NB4 (cell line): Measurements from ENCODE around the gene KCMF1.

Experiments used
- CTCF ChIP-seq: IDR thresholded peaks from one replicate; pipeline ENCODE4 v1.5.1; 2012; ENCODE audit warnings: low read depth, low read length
- POLR2A ChIP-seq: IDR thresholded peaks from 2 replicates; pipeline ENCODE4 v1.6.1; 2011; ENCODE audit warnings: mild to moderate bottlenecking; ENCODE audit not compliant: insufficient read length; ENCODE audit errors: extremely low read depth

GRCh38 chr2:85095094-85095493 lies 124.1 kb downstream of the KCMF1 start:
- TF ChIP-seq CTCF = no peak
- no peak for TF ChIP-seq POLR2A
